ENCODE data around the gene ZC3HAV1L. TPM values are rescaled to one million over a fixed set of nuclear protein-coding genes. Genes with fewer than 3 reads are reported as not detected.

Gene ZC3HAV1L
- total and polyA plus RNA-seq, 2 of the 13 experiments (the other 11 are each of a cell fraction or from before 2014, with no cell fraction given) = 8.4 to 11.1 TPM

GRCh38 chr7:139035586-139036353 lies at the start of gene ZC3HAV1L (continued):
- no peak for TF ChIP-seq ZNF142 (CRISPR knock-in tag; IDR thresholded peaks at IDR 0.05)
- TF ChIP-seq SIX1 (CRISPR knock-in tag; IDR thresholded peaks at IDR 0.05; ENCODE audit: borderline replicate concordance) = no peak
- TF ChIP-seq SP2 (CRISPR knock-in tag; IDR thresholded peaks at IDR 0.05) = no peak
- no peak for TF ChIP-seq NFRKB (IDR thresholded peaks at IDR 0.05)
- no peak for TF ChIP-seq SRSF4 (IDR thresholded peaks at IDR 0.05; ENCODE audit: low read depth, low read length, poor library complexity, severe bottlenecking)
- TF ChIP-seq MLLT10 (CRISPR knock-in tag; IDR thresholded peaks at IDR 0.05) = no peak
- TF ChIP-seq GABPA (IDR thresholded peaks at IDR 0.05; ENCODE audit: low read depth, low read length) = no peak
- no peak for TF ChIP-seq GABPA (CRISPR knock-in tag; IDR thresholded peaks at IDR 0.05; ENCODE audit: low read depth)
- no peak for TF ChIP-seq HDAC6 (IDR thresholded peaks at IDR 0.05; ENCODE audit: low read depth, low read length)
- TF ChIP-seq ZNF720 (CRISPR knock-in tag; IDR thresholded peaks at IDR 0.05) = no peak
- TF ChIP-seq HNF1A (IDR thresholded peaks at IDR 0.05; ENCODE audit: low read depth) = no peak
- TF ChIP-seq HNF1A (CRISPR knock-in tag; IDR thresholded peaks at IDR 0.05; ENCODE audit: borderline replicate concordance) = 0 out of 2 replicates have a peak, but pooled peaks have one; percentile 29
- peak; percentile 54 for TF ChIP-seq IKZF4 (CRISPR knock-in tag; IDR thresholded peaks at IDR 0.05; ENCODE audit: borderline replicate concordance, low read depth, not compliant biosample characterization)
- TF ChIP-seq TOE1 (CRISPR knock-in tag; IDR thresholded peaks at IDR 0.05) = no peak
- TF ChIP-seq SNAPC5 (CRISPR knock-in tag; IDR thresholded peaks at IDR 0.05; ENCODE audit: borderline replicate concordance) = no peak
- no peak for TF ChIP-seq ZBTB1 (CRISPR knock-in tag; IDR thresholded peaks at IDR 0.05; ENCODE audit: borderline replicate concordance)
- 0 out of 2 replicates have a peak, but pooled peaks have one; percentile 44 for TF ChIP-seq DZIP1 (CRISPR knock-in tag; IDR thresholded peaks at IDR 0.05)

Measured in HepG2 (cell line).